Lower leg skin (tissue), 3 donors: ENCODE measurements around the gene DTWD1.

Experiments
- CTCF ChIP-seq, 3 donors: fragments of 450-650 bp; IDR thresholded peaks; one replicate each; pipeline ENCODE4 v1.5.1; 2016; ENCODE audit warnings: antibody characterized with exemption in 3 of 3, mild to moderate bottlenecking in 3 of 3, moderate library complexity in 2 of 3
- POLR2A ChIP-seq, 2 donors: fragments of 450-650 bp; IDR thresholded peaks; one replicate each; pipeline ENCODE4 v1.6.1; 2016 to 2017; ENCODE audit warnings: antibody characterized with exemption in 2 of 2, mild to moderate bottlenecking in 1 of 2, moderate library complexity in 1 of 2

DNA sequence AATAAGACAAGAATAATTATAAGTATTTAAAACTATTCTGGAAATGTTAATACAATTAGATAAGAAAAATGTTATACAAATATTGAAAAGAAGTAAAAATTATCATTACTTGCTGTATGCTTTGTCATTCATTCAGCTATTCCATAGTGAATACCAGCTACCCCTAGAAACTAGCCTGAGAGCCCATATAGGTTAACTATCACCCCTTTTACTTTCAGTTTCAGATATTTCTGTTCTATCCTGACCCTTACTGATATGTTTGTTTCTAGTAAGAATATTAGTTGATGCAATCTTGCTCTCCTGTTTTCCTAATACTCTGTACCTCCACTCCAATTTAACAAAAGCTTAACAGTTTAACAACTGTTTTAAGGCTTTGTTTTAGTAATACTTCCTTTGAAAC lies 31.8 kb upstream of the DTWD1 start:
- TF ChIP-seq POLR2A (IDR thresholded peaks at IDR 0.05): no peak
- no peak for TF ChIP-seq CTCF (IDR thresholded peaks at IDR 0.05)
